Esophagus (tissue), 2 donors: ENCODE data around the gene FAM217B. TPM values are rescaled to one million over a fixed set of nuclear protein-coding genes. Genes with fewer than 3 reads are reported as not detected.

Experiments
- H3K27ac ChIP-seq, 2 donors: one replicate each; pipeline ENCODE4 v1.5.1; 2013; ENCODE audit warnings: low read depth in 2 of 2, mild to moderate bottlenecking in 2 of 2, inconsistent platforms in 1 of 2, low read length in 1 of 2, moderate library complexity in 1 of 2
- H3K27me3 ChIP-seq, 2 donors: one replicate each; pipeline ENCODE4 v1.6.1; 2013; ENCODE audit warnings: low read length in 2 of 2, control low read depth in 1 of 2, mild to moderate bottlenecking in 1 of 2; ENCODE audit not compliant: insufficient read depth in 2 of 2, control insufficient read depth in 1 of 2
- H3K36me3 ChIP-seq, 2 donors: one replicate each; pipeline ENCODE4 v1.6.1; 2013; ENCODE audit warnings: low read length in 1 of 2; ENCODE audit not compliant: control insufficient read depth in 2 of 2, insufficient read depth in 2 of 2
- H3K4me1 ChIP-seq, 2 donors: one replicate each; pipeline ENCODE4 v1.6.1; 2013; ENCODE audit warnings: low read length in 1 of 2; ENCODE audit not compliant: control insufficient read depth in 2 of 2, insufficient read depth in 2 of 2
- H3K4me3 ChIP-seq, 2 donors: one replicate each; pipeline ENCODE4 v1.5.1; 2013; ENCODE audit warnings: low read length in 2 of 2, mild to moderate bottlenecking in 2 of 2, low read depth in 1 of 2, moderate library complexity in 1 of 2
- H3K9me3 ChIP-seq, 2 donors: one replicate each; pipeline ENCODE4 v1.6.1; 2013; ENCODE audit warnings: mild to moderate bottlenecking in 2 of 2, low read depth in 1 of 2, low read length in 1 of 2, moderate library complexity in 1 of 2; ENCODE audit not compliant: control insufficient read depth in 2 of 2, insufficient read depth in 1 of 2
- WGBS, 2 donors: extraction: QIAGEN DNeasy Blood & Tissue Kit; methylation state at CpG; one replicate each; pipeline ENCODE4 v1.1.7; 2013; 5-methylcytosine and 5-hydroxymethylcytosine counted together
- polyA plus RNA-seq, 2 donors: library from polyadenylated mRNA; stranded (reverse); fragments of 200-250 nt; gene quantifications; one replicate each; pipeline ENCODE4 v1.2.3, GENCODE V29; 2013
- donor health status: healthy with polysubstance abuse.
- donor health status: Bipolar disorder and iron deficiency.

FAM217B gene
- 1 to 10 TPM; 2.2 TPM for polyA plus RNA-seq

- H3K27ac ChIP-seq, result peak within 1 kb of the TSS; percentile 99
- WGBS, 2 donors, result 0 to 1% methylated on average over 57 of the region's 57 CpGs
- H3K27me3 ChIP-seq, result no peaks in the 10 kb centered on the region
- peaks cover 0 to 3% of the 10 kb centered on the region in 2 donors for H3K9me3 ChIP-seq
- H3K4me1 ChIP-seq, result peaks cover 9% of the 10 kb centered on the region in 2 donors
- H3K4me3 ChIP-seq, result peak within 1 kb of the TSS; percentile 81 to 87
- peaks cover 0 to 8% of the 10 kb centered on the region in 2 donors for H3K36me3 ChIP-seq
These were observed at the start of gene FAM217B, which contains the start of gene PPP1R3D for GRCh38 chr20:59940129-59940955. TSS of gene FAM217B (plus strand) at chr20:59940389. CDS start at chr20:59943944, 3,555 bp downstream. TSS of gene PPP1R3D (minus strand) at chr20:59940305. CDS start at chr20:59939931, 374 bp downstream.

GRCh38 chr20:59891581-59891980 is 48.6 kb upstream of the FAM217B start:
- no peak overlapping the region for H3K4me3 ChIP-seq
- H3K36me3 ChIP-seq, result no peaks in the 10 kb centered on the region
- H3K4me1 ChIP-seq, result no peaks in the 10 kb centered on the region
- H3K27me3 ChIP-seq, result no peaks in the 10 kb centered on the region
- WGBS, 2 donors, result 40 to 48% methylated on average over 1 of the region's 1 CpG
- no peaks in the 10 kb centered on the region for H3K9me3 ChIP-seq
- no peak overlapping the region for H3K27ac ChIP-seq

DNA sequence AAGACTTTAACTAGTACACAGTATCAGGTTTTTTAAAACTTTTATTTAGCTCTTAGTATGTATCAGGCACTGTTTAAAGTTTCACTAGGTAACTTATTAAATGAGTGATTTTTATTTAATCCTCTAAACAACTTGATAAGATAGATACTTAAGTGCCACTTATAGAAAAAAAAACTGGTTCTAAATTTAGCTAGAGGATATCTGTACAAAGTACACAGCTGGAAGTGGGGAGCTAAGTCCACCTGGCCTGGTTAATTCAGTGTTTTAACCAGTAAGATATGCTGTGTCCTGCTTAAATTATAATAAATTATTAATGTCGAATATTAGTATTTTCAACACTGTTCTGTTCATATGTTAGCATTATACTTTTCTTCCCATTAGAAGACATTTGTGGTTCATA is 44.3 kb upstream of the FAM217B start:
- Histone ChIP-seq H3K4me3 (no peak overlapping the region), H3K27me3 (no peaks in the 10 kb centered on the region), H3K27ac (no peak overlapping the region), H3K4me1 (no peaks in the 10 kb centered on the region), H3K9me3 (no peaks in the 10 kb centered on the region), H3K36me3 (no peaks in the 10 kb centered on the region)
- 74 to 87% methylated on average over 1 of the region's 1 CpG for WGBS, 2 donors

DNA sequence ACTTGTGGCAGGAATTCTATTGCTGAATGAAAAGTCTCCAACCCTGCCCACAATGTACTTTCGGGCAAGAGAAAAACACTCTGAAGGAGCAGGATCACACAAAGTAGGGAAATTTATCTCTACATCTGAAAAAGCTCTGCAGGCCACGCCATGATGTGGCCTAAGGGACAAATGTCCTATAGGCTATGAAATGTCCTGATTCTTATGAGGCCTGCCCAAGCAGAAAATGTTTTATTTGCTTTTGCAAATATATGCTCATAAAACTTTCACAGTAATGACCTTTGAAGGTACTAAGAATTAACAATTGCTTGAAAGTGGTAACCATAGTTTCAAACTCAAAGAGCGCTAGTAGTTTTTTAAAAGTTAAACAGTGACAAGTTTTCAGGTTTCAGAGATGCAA is 37.7 kb upstream of the FAM217B start:
- Histone ChIP-seq H3K9me3 (no peaks in the 10 kb centered on the region), H3K27ac (no peak overlapping the region), H3K36me3 (no peaks in the 10 kb centered on the region), H3K4me3 (no peak overlapping the region), H3K27me3 (no peaks in the 10 kb centered on the region), H3K4me1 (no peaks in the 10 kb centered on the region)
- WGBS, 2 donors, result 89 to 95% methylated on average over 3 of the region's 3 CpGs

DNA sequence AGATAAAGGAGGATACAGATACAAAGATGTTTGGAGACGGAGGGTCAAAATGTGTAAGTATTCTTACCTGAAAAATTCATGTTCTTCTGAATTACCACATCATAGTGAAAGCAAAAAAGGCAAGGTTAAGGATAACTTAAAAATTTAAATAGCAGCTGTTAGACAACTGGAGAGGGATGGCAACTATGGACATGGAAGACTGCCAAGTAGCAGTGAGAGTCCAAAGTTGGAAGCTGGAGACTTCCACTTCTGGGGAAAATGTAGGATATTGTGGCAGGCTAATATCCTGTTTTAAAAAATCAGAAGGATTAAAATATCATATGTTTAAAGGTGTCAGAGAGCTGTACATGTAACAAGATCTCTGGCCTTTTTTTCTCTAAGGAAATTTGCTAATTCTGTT is 36.6 kb upstream of the FAM217B start:
- Histone ChIP-seq H3K4me3 (no peak overlapping the region), H3K4me1 (no peaks in the 10 kb centered on the region), H3K27ac (no peak overlapping the region), H3K36me3 (no peaks in the 10 kb centered on the region), H3K9me3 (no peaks in the 10 kb centered on the region), H3K27me3 (no peaks in the 10 kb centered on the region)
- 93 to 96% methylated on average over 1 of the region's 1 CpG for WGBS, 2 donors

GRCh38 chr20:59908855-59909254 is 31.3 kb upstream of the FAM217B start:
- Histone ChIP-seq H3K27me3 (no peaks in the 10 kb centered on the region), H3K4me3 (no peak overlapping the region), H3K36me3 (no peaks in the 10 kb centered on the region), H3K9me3 (no peaks in the 10 kb centered on the region), H3K27ac (no peak overlapping the region), H3K4me1 (no peaks in the 10 kb centered on the region)
- WGBS, 2 donors, result 91 to 93% methylated on average over 5 of the region's 5 CpGs

GRCh38 chr20:59911041-59911440 is 29.1 kb upstream of the FAM217B start:
- Histone ChIP-seq H3K27ac (no peak overlapping the region), H3K4me1 (no peaks in the 10 kb centered on the region), H3K27me3 (no peaks in the 10 kb centered on the region), H3K9me3 (no peaks in the 10 kb centered on the region), H3K36me3 (no peaks in the 10 kb centered on the region), H3K4me3 (no peak overlapping the region)
- 77 to 82% methylated on average over 2 of the region's 2 CpGs for WGBS, 2 donors

- no peaks in the 10 kb centered on the region for H3K36me3 ChIP-seq
- no peaks in the 10 kb centered on the region for H3K27me3 ChIP-seq
- H3K27ac ChIP-seq, result no peak overlapping the region
- no peaks in the 10 kb centered on the region for H3K4me1 ChIP-seq
- H3K9me3 ChIP-seq, result no peaks in the 10 kb centered on the region
- WGBS, 2 donors, result 75 to 82% methylated on average over 4 of the region's 4 CpGs
- H3K4me3 ChIP-seq, result no peak overlapping the region
These were observed 27.6 kb upstream of the FAM217B start for GRCh38 chr20:59912609-59913008.

GRCh38 chr20:59920944-59921343 is 19.2 kb upstream of the FAM217B start:
- no peaks in the 10 kb centered on the region for H3K4me1 ChIP-seq
- H3K27me3 ChIP-seq, result no peaks in the 10 kb centered on the region

DNA sequence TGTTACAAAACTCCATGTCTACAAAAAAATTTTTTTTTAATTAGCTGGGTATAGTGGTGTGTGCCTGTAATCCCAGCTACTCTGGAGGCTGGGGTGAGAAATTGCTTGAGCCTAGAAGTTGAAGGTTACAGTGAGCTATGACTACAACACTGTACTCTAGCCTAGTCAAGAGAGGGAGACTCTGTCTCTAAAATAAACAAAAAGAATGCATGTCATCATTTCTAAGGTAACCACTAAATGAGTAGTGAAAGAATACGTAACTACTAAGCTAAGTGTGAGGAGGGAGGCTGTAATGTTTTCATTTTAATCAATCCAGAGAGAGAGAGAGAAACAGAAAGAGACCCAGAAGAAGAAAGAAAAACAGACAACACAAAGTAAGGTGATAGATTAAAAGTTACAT is 16.7 kb upstream of the FAM217B start:
- Histone ChIP-seq H3K9me3 (no peaks in the 10 kb centered on the region), H3K36me3 (no peaks in the 10 kb centered on the region), H3K27me3 (no peaks in the 10 kb centered on the region), H3K4me1 (no peaks in the 10 kb centered on the region), H3K27ac (no peak overlapping the region), H3K4me3 (no peak overlapping the region)
- 80 to 91% methylated on average over 1 of the region's 1 CpG for WGBS, 2 donors

More at GRCh38 chr20:59920944-59921343, 19.2 kb upstream of the FAM217B start:
- H3K4me3 ChIP-seq, result no peak overlapping the region
- no peaks in the 10 kb centered on the region for H3K9me3 ChIP-seq
- no peak overlapping the region for H3K27ac ChIP-seq
- no peaks in the 10 kb centered on the region for H3K36me3 ChIP-seq
